Activated T-helper 1 cell treated with anti-CD3 and anti-CD28 coated beads, Interleukin-12 subunit alpha, Interleukin-12 subunit beta, Interleukin-2, Interleukin-4 antibody, amounts not matched to agents 30 ng/mL and 10 ng/mL and 1 ng/mL, durations not matched to agents 14 hours and 24 hours and 36 hours (primary cell): Measurements from ENCODE around the gene SPATA21. TPM values are rescaled to one million over a fixed set of nuclear protein-coding genes. Genes with fewer than 3 reads are reported as not detected.
"Not testable (repeated sequence)": the region's sequence is repeated elsewhere in the genome, so short reads cannot be mapped to it uniquely, and the experiment has no call there.

ENCODE experiments used
- DNase-seq: peaks from one replicate; pipeline ENCODE4 v3.0.0; 2021; ENCODE audit warnings: low spot score
- H3K27ac Mint-ChIP-seq: one replicate; pipeline ENCODE4 v1.8.0; 2021; ENCODE audit warnings: mild to moderate bottlenecking, mixed read lengths
- H3K27me3 Mint-ChIP-seq: one replicate; pipeline ENCODE4 v1.8.0; 2022; ENCODE audit warnings: mild to moderate bottlenecking, moderate library complexity, mixed read lengths; ENCODE audit not compliant: insufficient read depth
- H3K36me3 Mint-ChIP-seq: one replicate; pipeline ENCODE4 v1.8.0; 2021; ENCODE audit warnings: low read depth, mixed read lengths
- H3K4me1 Mint-ChIP-seq: one replicate; pipeline ENCODE4 v1.8.0; 2021; ENCODE audit warnings: low read depth, mixed read lengths
- H3K4me3 Mint-ChIP-seq: one replicate; pipeline ENCODE4 v1.8.0; 2021; ENCODE audit warnings: mild to moderate bottlenecking, moderate library complexity, mixed read lengths
- H3K9me3 Mint-ChIP-seq: one replicate; pipeline ENCODE4 v1.8.0; 2021; ENCODE audit warnings: mixed read lengths
- intact Hi-C: fragments of 100-400 bp; cut with micrococcal nuclease; formaldehyde crosslinking; loops from one replicate; pipeline ENCODE4 v1.15.1; 2024
- total RNA-seq: library from RNA; stranded (reverse); gene quantifications from 2 replicates; pipeline ENCODE4 v1.2.3, GENCODE V29; 2022

Gene SPATA21, protein sequence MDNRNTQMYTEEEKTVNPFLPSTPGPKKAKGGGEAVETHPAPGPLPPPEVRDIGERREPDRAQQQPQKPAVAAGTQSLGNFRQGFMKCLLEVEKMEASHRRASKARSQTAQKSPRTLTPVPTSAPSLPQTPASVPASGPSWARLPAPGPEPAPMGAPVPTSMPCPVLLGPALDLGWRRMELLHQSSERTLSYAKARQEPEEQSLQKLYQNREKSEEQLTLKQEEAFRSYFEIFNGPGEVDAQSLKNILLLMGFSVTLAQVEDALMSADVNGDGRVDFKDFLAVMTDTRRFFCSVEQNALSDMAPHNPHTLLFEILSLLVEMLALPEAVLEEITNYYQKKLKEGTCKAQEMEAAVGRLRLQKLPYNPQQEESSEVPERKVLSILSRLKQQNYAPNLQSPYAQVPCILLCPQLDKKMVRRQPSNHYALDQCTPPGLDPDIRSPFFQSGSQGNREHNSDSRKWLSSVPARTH
- total RNA-seq = not detected in 2 replicates

GRCh38 chr1:16436946-16437474, at the start of gene SPATA21:
TSS of gene SPATA21 (minus strand) at chr1:16437424. CDS start at chr1:16431371, 6,053 bp downstream.
- DNase-seq = no peak
- Mint-ChIP-seq H3K27me3 (peaks cover 11% of the 10 kb centered on the region), H3K4me3 (no peak within 1 kb of the TSS), H3K9me3 (no peaks in the 10 kb centered on the region), H3K36me3 (no peaks in the 10 kb centered on the region), H3K27ac (no peak within 1 kb of the TSS), H3K4me1 (peaks cover 8% of the 10 kb centered on the region)
- intact Hi-C loops = no loop called here

DNA sequence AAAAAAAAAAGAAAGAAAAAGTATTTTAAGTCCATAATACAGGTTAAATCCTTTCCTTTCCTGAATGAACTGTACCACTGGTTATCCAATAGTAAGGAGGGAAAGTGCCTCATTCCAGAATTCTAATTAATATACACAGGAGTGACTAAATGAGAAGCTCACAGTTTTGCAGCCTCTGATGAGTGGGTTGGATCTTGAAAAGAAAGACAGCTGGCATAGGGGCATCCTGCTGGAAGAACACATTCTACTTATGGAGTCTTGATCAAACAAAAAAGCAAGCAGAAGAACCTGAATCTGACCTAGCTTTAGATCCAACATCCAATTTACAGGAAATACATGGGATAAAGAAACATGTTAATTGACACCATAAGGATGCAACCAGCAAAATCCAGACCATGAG, 49.8 kb upstream of the SPATA21 start:
- H3K27me3 Mint-ChIP-seq, H3K4me3 Mint-ChIP-seq, H3K36me3 Mint-ChIP-seq, H3K27ac Mint-ChIP-seq, H3K4me1 Mint-ChIP-seq, intact Hi-C loops, H3K9me3 Mint-ChIP-seq, DNase-seq: not testable (repeated sequence)

GRCh38 chr1:16486316-16486715, 49.1 kb upstream of the SPATA21 start:
- H3K36me3 Mint-ChIP-seq, intact Hi-C loops, H3K27ac Mint-ChIP-seq, H3K4me1 Mint-ChIP-seq, DNase-seq, H3K4me3 Mint-ChIP-seq, H3K27me3 Mint-ChIP-seq, H3K9me3 Mint-ChIP-seq: not testable (repeated sequence)

DNA sequence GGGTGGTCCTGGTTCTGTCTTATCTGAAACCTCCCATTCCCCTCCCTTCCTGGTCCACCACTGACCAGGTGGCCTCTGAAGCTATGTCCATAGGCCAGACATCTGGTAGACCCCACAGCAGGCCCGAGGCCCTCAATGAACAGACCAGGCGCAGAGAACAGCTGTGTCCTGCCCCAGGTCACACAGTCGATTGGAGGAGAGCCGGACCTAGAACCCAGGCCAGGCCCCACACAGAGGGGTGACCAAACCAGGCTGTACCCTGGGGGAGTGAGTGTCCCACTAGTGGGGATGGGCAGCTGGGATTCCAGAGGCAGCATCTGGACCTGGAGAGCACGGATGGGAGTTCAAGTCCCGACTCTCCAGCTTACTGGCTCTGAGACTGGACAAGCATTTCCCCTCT, 47.7 kb upstream of the SPATA21 start:
- H3K27ac Mint-ChIP-seq = no peak overlapping the region
- no peak overlapping the region for H3K4me3 Mint-ChIP-seq
- intact Hi-C loops = no loop called here
- no peaks in the 10 kb centered on the region for H3K4me1 Mint-ChIP-seq
- no peaks in the 10 kb centered on the region for H3K27me3 Mint-ChIP-seq
- H3K9me3 Mint-ChIP-seq = no peaks in the 10 kb centered on the region
- no peak for DNase-seq
- peaks cover 11% of the 10 kb centered on the region for H3K36me3 Mint-ChIP-seq

DNA sequence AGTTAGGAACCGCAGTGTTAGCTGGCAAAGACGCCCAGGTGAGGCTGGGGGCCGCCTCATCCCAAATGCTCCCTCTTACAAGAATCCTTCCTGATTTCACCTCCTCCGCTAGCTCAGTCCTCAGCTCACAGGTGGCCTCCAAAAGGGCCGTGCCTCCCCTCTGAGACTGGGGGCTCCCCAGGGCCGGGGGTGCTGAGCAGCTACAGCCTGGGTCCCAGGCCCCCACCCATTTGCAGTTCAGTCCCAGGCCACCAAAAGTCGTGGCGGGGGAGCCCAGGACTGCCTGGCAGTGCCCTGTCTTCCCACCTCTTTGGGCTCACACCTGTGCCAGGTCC, 47.2 kb upstream of the SPATA21 start:
- no peaks in the 10 kb centered on the region for H3K9me3 Mint-ChIP-seq
- no peak for DNase-seq
- no peaks in the 10 kb centered on the region for H3K27me3 Mint-ChIP-seq
- no peak overlapping the region for H3K4me3 Mint-ChIP-seq
- H3K27ac Mint-ChIP-seq = no peak overlapping the region
- H3K36me3 Mint-ChIP-seq = peaks cover 11% of the 10 kb centered on the region
- intact Hi-C loops = no loop called here
- H3K4me1 Mint-ChIP-seq = no peaks in the 10 kb centered on the region

GRCh38 chr1:16483639-16484500, 46.6 kb upstream of the SPATA21 start:
- H3K27me3 Mint-ChIP-seq, H3K9me3 Mint-ChIP-seq, H3K4me3 Mint-ChIP-seq, H3K4me1 Mint-ChIP-seq, DNase-seq, intact Hi-C loops, H3K27ac Mint-ChIP-seq: not testable (repeated sequence)
- peaks cover 11% of the 10 kb centered on the region for H3K36me3 Mint-ChIP-seq

GRCh38 chr1:16483146-16483545, 45.9 kb upstream of the SPATA21 start:
- H3K4me3 Mint-ChIP-seq, H3K27ac Mint-ChIP-seq, DNase-seq, H3K9me3 Mint-ChIP-seq, H3K4me1 Mint-ChIP-seq, H3K27me3 Mint-ChIP-seq, intact Hi-C loops: not testable (repeated sequence)
- peaks cover 11% of the 10 kb centered on the region for H3K36me3 Mint-ChIP-seq

GRCh38 chr1:16478091-16478490, 40.9 kb upstream of the SPATA21 start:
- H3K9me3 Mint-ChIP-seq = no peaks in the 10 kb centered on the region
- no peaks in the 10 kb centered on the region for H3K4me1 Mint-ChIP-seq
- peaks cover 11% of the 10 kb centered on the region for H3K36me3 Mint-ChIP-seq
- H3K4me3 Mint-ChIP-seq = no peak overlapping the region
- DNase-seq = no peak
- H3K27me3 Mint-ChIP-seq = no peaks in the 10 kb centered on the region
- no peak overlapping the region for H3K27ac Mint-ChIP-seq
- intact Hi-C loops = no loop called here

GRCh38 chr1:16475771-16476770, 38.8 kb upstream of the SPATA21 start:
- H3K4me1 Mint-ChIP-seq, H3K4me3 Mint-ChIP-seq, H3K9me3 Mint-ChIP-seq, H3K27ac Mint-ChIP-seq, DNase-seq, H3K27me3 Mint-ChIP-seq, intact Hi-C loops: not testable (repeated sequence)
- H3K36me3 Mint-ChIP-seq = peaks cover 16% of the 10 kb centered on the region

DNA sequence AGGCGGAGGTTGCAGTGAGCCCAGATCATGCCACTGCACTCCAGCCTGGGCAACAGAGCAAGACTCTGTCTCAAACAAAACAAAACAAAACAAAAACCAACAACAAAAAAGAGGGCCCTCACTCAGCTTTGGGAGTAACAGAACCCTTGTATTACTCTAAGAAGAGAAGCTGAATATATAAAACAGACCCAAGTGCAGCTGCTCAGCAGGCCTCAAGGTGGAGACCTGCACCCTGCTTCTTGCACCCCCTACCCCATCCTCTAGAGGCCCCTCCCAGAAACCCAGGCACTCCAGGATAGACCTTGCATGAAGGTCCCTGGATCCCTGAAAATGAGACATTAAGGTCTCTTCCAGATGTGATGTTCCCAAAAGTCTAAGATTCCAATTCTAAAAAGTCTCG, 37.7 kb upstream of the SPATA21 start:
- H3K27ac Mint-ChIP-seq, H3K4me3 Mint-ChIP-seq, H3K4me1 Mint-ChIP-seq, H3K27me3 Mint-ChIP-seq, H3K9me3 Mint-ChIP-seq, DNase-seq, intact Hi-C loops: not testable (repeated sequence)
- peaks cover 12% of the 10 kb centered on the region for H3K36me3 Mint-ChIP-seq

DNA sequence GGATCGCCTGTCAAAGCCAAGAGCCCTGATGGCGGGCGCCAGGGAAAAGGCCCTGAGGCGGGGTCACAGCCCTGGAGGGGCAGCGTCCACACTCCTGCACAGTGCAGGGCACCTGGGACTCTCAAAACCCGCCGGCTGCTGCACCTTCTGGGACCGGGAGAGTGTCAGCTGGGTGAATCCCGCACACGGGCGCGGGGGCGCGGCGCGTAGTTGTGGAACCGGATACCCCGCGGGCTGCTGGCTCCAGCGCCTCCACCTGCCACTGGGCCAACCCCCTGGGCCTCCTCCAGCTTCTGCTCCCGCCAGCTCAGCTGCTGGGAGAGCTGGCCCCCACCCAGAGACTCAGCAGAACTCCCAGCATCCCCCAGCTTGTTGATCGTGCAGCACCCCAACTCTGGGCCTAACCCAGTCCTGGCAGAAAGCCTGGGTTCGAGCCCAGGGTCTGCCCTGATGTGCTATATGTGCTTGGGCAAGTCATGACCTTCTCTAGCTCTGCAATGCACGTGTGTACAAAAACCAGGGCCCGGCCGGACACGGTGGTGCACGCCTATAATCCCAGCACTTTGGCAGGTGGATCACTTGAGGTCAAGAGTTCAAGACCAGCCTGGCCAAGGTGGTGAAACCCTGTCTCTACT, 37.1 kb upstream of the SPATA21 start:
- Mint-ChIP-seq H3K27ac (no peak overlapping the region), H3K9me3 (no peaks in the 10 kb centered on the region), H3K27me3 (no peaks in the 10 kb centered on the region), H3K4me1 (no peaks in the 10 kb centered on the region), H3K4me3 (no peak overlapping the region), H3K36me3 (peaks cover 18% of the 10 kb centered on the region)
- no peak for DNase-seq
- intact Hi-C loops = no loop called here

GRCh38 chr1:16468558-16468957, 31.3 kb upstream of the SPATA21 start:
- Mint-ChIP-seq H3K36me3 (peaks cover 35% of the 10 kb centered on the region), H3K4me3 (no peak overlapping the region), H3K27ac (no peak overlapping the region), H3K4me1 (no peaks in the 10 kb centered on the region), H3K9me3 (no peaks in the 10 kb centered on the region), H3K27me3 (no peaks in the 10 kb centered on the region)
- intact Hi-C loops = no loop called here
- DNase-seq = no peak
